ENCODE measurements around the gene RNF180.

DNA sequence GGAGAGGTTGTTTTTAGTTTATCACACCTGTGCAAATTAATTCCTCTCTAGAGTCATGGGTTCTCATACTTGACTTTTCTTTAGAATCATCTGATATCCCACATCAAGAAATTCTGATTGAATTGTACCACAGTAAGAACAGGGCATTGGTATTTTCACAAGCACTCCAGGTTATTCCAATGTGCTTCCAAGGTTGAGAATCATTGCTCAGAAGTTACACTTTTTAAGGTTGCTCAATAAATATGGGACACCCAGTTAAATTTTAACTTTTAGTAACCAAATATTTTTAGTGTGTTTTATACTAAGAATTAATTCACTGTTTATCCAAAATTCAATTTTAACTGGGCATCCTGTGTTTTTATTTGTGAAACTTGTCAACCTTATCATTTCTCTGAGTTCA lies 2.5 kb upstream of the RNF180 start:
- TF ChIP-seq POLR2AphosphoS5 (IDR thresholded peaks at IDR 0.05; ENCODE audit: borderline replicate concordance, low read depth, low read length) (no peak), EZH2 (IDR thresholded peaks at IDR 0.05) (no peak), FOXP2 (optimal IDR thresholded peaks at IDR 0.05; ENCODE audit: control extremely low read depth, extremely low read length, insufficient read depth) (no peak)
